GM19372 (cell line): ENCODE measurements around the gene CLSTN3.
"Not testable (repeated sequence)": the region's sequence is repeated elsewhere in the genome, so short reads cannot be mapped to it uniquely, and the experiment has no call there.

Experiments
- ATAC-seq: cut with Tn5 transposase; IDR thresholded peaks from one replicate; pipeline ENCODE4 v1.9.1; 2021; ENCODE audit warnings: mild to moderate bottlenecking, low read depth, moderate library complexity; ENCODE audit not compliant: unreplicated experiment

CLSTN3 gene

GRCh38 chr12:7178481-7178880 is 48.3 kb downstream of the CLSTN3 start:
- no peak for ATAC-seq

GRCh38 chr12:7180685-7181084 is 50.5 kb downstream of the CLSTN3 start:
- ATAC-seq, result no peak

- ATAC-seq, result not testable (repeated sequence)
Observed at GRCh38 chr12:7186058-7186457, 55.9 kb downstream of the CLSTN3 start.

- peak; percentile 15 for ATAC-seq
Observed at GRCh38 chr12:7188562-7189397, 58.6 kb downstream of the CLSTN3 start.

GRCh38 chr12:7189398-7190267 is 59.5 kb downstream of the CLSTN3 start, which contains the start of gene PEX5:
TSS of gene PEX5 (plus strand) at chr12:7189686. CDS start at chr12:7190378, 692 bp downstream.
- ATAC-seq, result peak; percentile 94

GRCh38 chr12:7190268-7191055 is 60.3 kb downstream of the CLSTN3 start:
- peak; percentile 7 for ATAC-seq

- no peak for ATAC-seq
Observed at GRCh38 chr12:7193674-7194073, 63.5 kb downstream of the CLSTN3 start.

GRCh38 chr12:7197841-7198240 is 67.7 kb downstream of the CLSTN3 start:
- no peak for ATAC-seq

- no peak for ATAC-seq
Observed at GRCh38 chr12:7203109-7203508, 72.9 kb downstream of the CLSTN3 start.

- no peak for ATAC-seq
Observed at GRCh38 chr12:7205091-7205490, 74.9 kb downstream of the CLSTN3 start.

GRCh38 chr12:7206691-7207090 is 76.5 kb downstream of the CLSTN3 start:
- ATAC-seq, result no peak

- no peak for ATAC-seq
Observed at GRCh38 chr12:7207866-7208625, 77.9 kb downstream of the CLSTN3 start.
